Endothelial cell of umbilical vein (primary cell): ENCODE data around the gene MCF2L. TPM values are rescaled to one million over a fixed set of nuclear protein-coding genes. Genes with fewer than 3 reads are reported as not detected.

Experiments
- BruUV-seq: library from RNA; stranded (reverse); fragments of 400-500 nt; replicated peaks from 2 replicates; lab custom pipeline; 2021; lab: Mats Ljungman, UMichigan
- CTCF ChIA-PET: fragments of 300-600, 350-600 bp; sonication (Branson Sonifier 250); formaldehyde crosslinking; loops from one replicate; lab custom pipeline; 2021; ENCODE audit warnings: antibody characterized with exemption, inconsistent platforms; lab: Charles Lee
- POLR2A ChIA-PET: fragments of 300-600, 350-600 bp; sonication (Branson Sonifier 250); formaldehyde crosslinking; loops from one replicate; lab custom pipeline; 2021; ENCODE audit warnings: antibody characterized with exemption, inconsistent platforms; lab: Charles Lee
- DNase-seq: peaks from one replicate; pipeline ENCODE4 v3.0.0-alpha.2; 2011; ENCODE audit warnings: low read depth, low spot score
- FAIRE-seq: peaks from 2 replicates; lab custom pipeline; 2011; peaks lifted over from hg19 to GRCh38; lab: Jason Lieb, UNC
- H2AFZ ChIP-seq: 2 replicates; pipeline ENCODE4 v1.6.0; 2012; ENCODE audit warnings: low read depth, low read length, control low read depth, inconsistent platforms
- H3K27ac ChIP-seq: 2 replicates; pipeline ENCODE4 v1.5.1; 2011; ENCODE audit warnings: low read depth, mild to moderate bottlenecking, control low read depth, low read length, moderate library complexity; ENCODE audit not compliant: insufficient read depth
- H3K27me3 ChIP-seq, 2 experiments: 2 replicates each; pipeline versions ENCODE4 v1.6.0 to v1.6.1; 2011; ENCODE audit warnings: low read length in 2 of 2, mixed read lengths in 1 of 2; ENCODE audit not compliant: control insufficient read depth in 2 of 2, insufficient read depth in 2 of 2
- H3K36me3 ChIP-seq, 2 experiments: 2 replicates in 1 of 2; 3 replicates in 1 of 2; pipeline ENCODE4 v1.5.1; 2011; ENCODE audit warnings: low read length in 2 of 2, mild to moderate bottlenecking in 1 of 2, moderate library complexity in 1 of 2; ENCODE audit not compliant: control insufficient read depth in 2 of 2, insufficient read depth in 2 of 2; ENCODE audit errors: extremely low read depth in 1 of 2
- H3K4me1 ChIP-seq: 3 replicates; pipeline ENCODE4 v1.5.1; 2011; ENCODE audit warnings: mild to moderate bottlenecking, low read length; ENCODE audit not compliant: control insufficient read depth, insufficient read depth; ENCODE audit errors: extremely low read depth
- H3K4me2 ChIP-seq: 2 replicates; pipeline ENCODE4 v1.6.1; 2011; ENCODE audit warnings: low read length, control low read depth, mixed read lengths; ENCODE audit not compliant: insufficient read depth
- H3K4me3 ChIP-seq, 3 experiments: fragments of 200-600 bp in 1 of 3; sonication (generic), shearing (Covaris generic) in 1 of 3; replicated peaks in 1 of 3; 2 replicates each; pipeline ENCODE4 v1.5.1; 2011 to 2016; ENCODE audit warnings: control low read depth in 3 of 3, low read length in 3 of 3, mild to moderate bottlenecking in 2 of 3, inconsistent platforms in 1 of 3, low read depth in 1 of 3, moderate library complexity in 1 of 3; ENCODE audit not compliant: insufficient read depth in 1 of 3
- H3K79me2 ChIP-seq: 2 replicates; pipeline ENCODE4 v1.6.0; 2012; ENCODE audit warnings: low read length, inconsistent platforms; ENCODE audit not compliant: control insufficient read depth, insufficient read depth
- H3K9ac ChIP-seq: replicated peaks from 2 replicates; pipeline ENCODE3; 2011; ENCODE audit warnings: low read length, control low read depth; ENCODE audit not compliant: insufficient read depth; ENCODE audit errors: extremely low read depth
- H3K9me1 ChIP-seq: replicated peaks from 3 replicates; pipeline ENCODE4 v1.6.0; 2011; ENCODE audit warnings: mild to moderate bottlenecking, low read length; ENCODE audit not compliant: control insufficient read depth, insufficient read depth; ENCODE audit errors: extremely low read depth
- H3K9me3 ChIP-seq: replicated peaks from 2 replicates; pipeline ENCODE4 v1.5.1; 2012; ENCODE audit warnings: low read length, inconsistent platforms; ENCODE audit not compliant: control insufficient read depth, insufficient read depth
- H4K20me1 ChIP-seq: replicated peaks from 2 replicates; pipeline ENCODE3; 2011; ENCODE audit warnings: mild to moderate bottlenecking, low read length; ENCODE audit not compliant: control insufficient read depth, insufficient read depth; ENCODE audit errors: extremely low read depth
- EZH2 ChIP-seq: IDR thresholded peaks from 2 replicates; pipeline ENCODE4 v1.6.1; 2012; ENCODE audit warnings: borderline replicate concordance, low read depth, mild to moderate bottlenecking, moderate library complexity, low read length, inconsistent platforms; ENCODE audit not compliant: severe bottlenecking
- GATA2 ChIP-seq: IDR thresholded peaks from 2 replicates; pipeline ENCODE4 v1.7.0; 2011; ENCODE audit warnings: low read depth, mild to moderate bottlenecking, moderate library complexity, mixed read lengths, low read length; ENCODE audit not compliant: insufficient read length, insufficient read depth
- MYC ChIP-seq: IDR thresholded peaks from one replicate; pipeline ENCODE4 v1.6.1; 2011; ENCODE audit warnings: mild to moderate bottlenecking, low read depth, low read length
- POLR2AphosphoS5 ChIP-seq: IDR thresholded peaks from 2 replicates; pipeline ENCODE4 v1.6.1; 2012; ENCODE audit warnings: low read depth, mild to moderate bottlenecking, control low read depth, low read length, moderate library complexity; ENCODE audit not compliant: insufficient read depth
- dilution Hi-C: fragments of 300-500 bp; cut with MboI; formaldehyde crosslinking; loops from one replicate; pipeline ENCODE4 v1.15.0; 2019; ENCODE audit warnings: low sequenced_read_pairs; ENCODE audit not compliant: extremely low pct_ligation_motif_present
- intact Hi-C: fragments of 100-400 bp; cut with micrococcal nuclease; formaldehyde crosslinking; loops from one replicate; pipeline ENCODE4 v1.10.0; 2022
- polyA plus RNA-seq, 4 experiments: library from polyadenylated mRNA; depleted of rRNA in 3 of 4; stranded (reverse) in 3 of 4; unstranded in 1 of 4; fragments of >200 nt; gene quantifications; 2 replicates each; pipeline versions ENCODE4 v1.2.1 to v1.2.3, GENCODE V29; 2011 to 2012; ENCODE audit warnings: missing spikeins in 1 of 4
- total RNA-seq: library from RNA; stranded (reverse); gene quantifications from 2 replicates; pipeline ENCODE4 v1.2.3, GENCODE V29; 2021
- TF ChIP-seq, protein P1 (sequence below): IDR thresholded peaks from 2 replicates; pipeline ENCODE4 v1.6.1; 2011; ENCODE audit not compliant: insufficient read depth, insufficient read length

The MCF2L gene
- total and polyA plus RNA-seq, 2 donors (not counting 3 experiments of a cell fraction or from before 2014, with no cell fraction given), result 0.33 to 0.58 TPM

- Histone ChIP-seq H3K9ac (no peak overlapping the region), H2AFZ (no peak overlapping the region), H3K27ac (no peak overlapping the region), H3K9me3 (no peaks in the 10 kb centered on the region), H3K4me2 (no peak overlapping the region), H3K36me3 (no peaks in the 10 kb centered on the region), H4K20me1 (no peaks in the 10 kb centered on the region), H3K79me2 (no peaks in the 10 kb centered on the region), H3K9me1 (no peaks in the 10 kb centered on the region), H3K4me3 (no peak overlapping the region), H3K4me1 (no peaks in the 10 kb centered on the region), H3K27me3 (no peaks in the 10 kb centered on the region)
- no peak for DNase-seq
- CTCF ChIA-PET, result no interaction called here
- BruUV-seq, result no TSS peak
- intact Hi-C loops (no loop called here), dilution Hi-C loops (no loop called here)
- TF ChIP-seq GATA2, result no peak
- no peak for TF ChIP-seq MYC
- TF ChIP-seq, protein P1, sequence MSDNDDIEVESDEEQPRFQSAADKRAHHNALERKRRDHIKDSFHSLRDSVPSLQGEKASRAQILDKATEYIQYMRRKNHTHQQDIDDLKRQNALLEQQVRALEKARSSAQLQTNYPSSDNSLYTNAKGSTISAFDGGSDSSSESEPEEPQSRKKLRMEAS, result no peak
- TF ChIP-seq POLR2AphosphoS5, result no peak
- FAIRE-seq, result no peak
- POLR2A ChIA-PET, result no interaction called here
Measured at GRCh38 chr13:113005076-113005865, 36.3 kb downstream of the MCF2L start.

DNA sequence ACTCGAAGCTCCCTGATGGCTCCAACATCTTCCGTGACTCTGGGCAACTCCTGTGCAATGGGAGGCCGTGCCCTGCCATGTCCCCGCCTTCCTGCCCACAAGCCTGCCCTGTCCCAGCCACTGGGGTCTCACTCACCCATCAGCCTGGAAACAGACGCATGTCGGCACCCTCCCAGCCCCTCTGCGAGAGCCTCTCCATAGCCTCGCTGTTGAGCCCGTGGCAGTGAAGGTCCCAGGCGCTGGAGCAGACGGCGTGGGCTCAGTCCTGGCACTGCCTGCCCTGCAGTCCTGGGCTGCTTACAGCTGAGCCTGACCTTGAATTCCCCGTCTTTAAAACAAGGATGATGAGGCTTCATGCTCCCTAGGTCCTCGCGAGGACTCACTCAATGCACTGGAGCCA is 37.0 kb downstream of the MCF2L start:
- ChIA-PET POLR2A (no interaction called here), CTCF (no interaction called here)
- no TSS peak for BruUV-seq
- intact Hi-C loops (no loop called here), dilution Hi-C loops (no loop called here)
- Histone ChIP-seq H3K36me3 (no peaks in the 10 kb centered on the region), H3K9me1 (no peaks in the 10 kb centered on the region), H3K4me3 (no peak overlapping the region), H3K9ac (no peak overlapping the region), H3K27ac (no peak overlapping the region), H3K79me2 (no peaks in the 10 kb centered on the region), H2AFZ (no peak overlapping the region), H3K27me3 (no peaks in the 10 kb centered on the region), H3K4me2 (no peak overlapping the region), H3K9me3 (no peaks in the 10 kb centered on the region), H4K20me1 (no peaks in the 10 kb centered on the region), H3K4me1 (no peaks in the 10 kb centered on the region)
- no peak for DNase-seq
- no peak for FAIRE-seq
- TF ChIP-seq MYC, result no peak
- no peak for TF ChIP-seq EZH2
